Chondrocyte (in vitro differentiated cells): ENCODE results near the gene BBX. TPM values are rescaled to one million over a fixed set of nuclear protein-coding genes. Genes with fewer than 3 reads are reported as not detected.

Experiments
- DNase-seq: peaks from one replicate; pipeline ENCODE4 v3.0.0; 2021; ENCODE audit warnings: mixed read lengths, low spot score
- H3K27ac Mint-ChIP-seq: one replicate; pipeline ENCODE4 v1.8.0; 2021; ENCODE audit warnings: mild to moderate bottlenecking, moderate library complexity, mixed read lengths; ENCODE audit not compliant: unreplicated experiment
- H3K27me3 Mint-ChIP-seq: 2 replicates; pipeline ENCODE4 v1.8.0; 2021; ENCODE audit warnings: low read depth, mixed read lengths
- H3K36me3 Mint-ChIP-seq: 2 replicates; pipeline ENCODE4 v1.8.0; 2021; ENCODE audit warnings: low read depth, mixed read lengths
- H3K4me1 Mint-ChIP-seq: 2 replicates; pipeline ENCODE4 v1.8.0; 2021; ENCODE audit warnings: low read depth, mild to moderate bottlenecking, mixed read lengths
- H3K4me3 Mint-ChIP-seq: one replicate; pipeline ENCODE4 v1.8.0; 2021; ENCODE audit warnings: mild to moderate bottlenecking, moderate library complexity, mixed read lengths; ENCODE audit not compliant: unreplicated experiment
- H3K9me3 Mint-ChIP-seq: 2 replicates; pipeline ENCODE4 v1.8.0; 2021; ENCODE audit warnings: low read depth, mixed read lengths
- CTCF ChIP-seq: fragments of 200-600 bp; sonication (generic); IDR thresholded peaks from 2 replicates; pipeline ENCODE4 v1.5.0; 2021; ENCODE audit warnings: antibody characterized with exemption, mild to moderate bottlenecking, moderate library complexity
- long read RNA-seq: library from polyadenylated mRNA; stranded (forward); transcript quantifications from one replicate; pipeline ENCODE4 v2.0.0, GENCODE V29; 2021
- total RNA-seq: library from RNA; stranded (reverse); gene quantifications from 3 replicates; pipeline ENCODE4 v1.2.1, GENCODE V29; 2021

Gene BBX
- 68.4 to 82.7 TPM (median 69.6 TPM) in 3 replicates for total RNA-seq
- long read RNA-seq, full-length matches to known transcripts = 4 of 12 reads
- long read RNA-seq, partial matches to known transcripts = 2 of 12 reads
- long read RNA-seq, other reads (novel, unspliced or antisense) = 6 of 12 reads

GRCh38 chr3:107522510-107523288 lies at the start of gene BBX:
Gene BBX (plus strand): TSS chr3:107522962. CDS start chr3:107710461, 187,499 bp downstream.
- Mint-ChIP-seq H3K9me3 (no peaks in the 10 kb centered on the region), H3K4me1 (peaks cover 18% of the 10 kb centered on the region), H3K27ac (peak within 1 kb of the TSS; percentile 94), H3K36me3 (peaks cover 2% of the 10 kb centered on the region), H3K27me3 (no peaks in the 10 kb centered on the region), H3K4me3 (peak within 1 kb of the TSS; percentile 92)
- no peak for TF ChIP-seq CTCF
- peak; percentile 91 for DNase-seq

GRCh38 chr3:107476462-107476861 lies 46.3 kb upstream of the BBX start:
- H3K4me3 Mint-ChIP-seq = no peak overlapping the region

GRCh38 chr3:107487490-107487889 lies 35.3 kb upstream of the BBX start:
- H3K27me3 Mint-ChIP-seq = no peaks in the 10 kb centered on the region
- no peak overlapping the region for H3K27ac Mint-ChIP-seq
- H3K4me1 Mint-ChIP-seq = no peaks in the 10 kb centered on the region
- no peaks in the 10 kb centered on the region for H3K36me3 Mint-ChIP-seq
- TF ChIP-seq CTCF = no peak
- H3K9me3 Mint-ChIP-seq = peaks cover 2% of the 10 kb centered on the region
- H3K4me3 Mint-ChIP-seq = no peak overlapping the region
- DNase-seq = no peak

More at GRCh38 chr3:107476462-107476861, 46.3 kb upstream of the BBX start:
- no peak overlapping the region for H3K27ac Mint-ChIP-seq
- no peaks in the 10 kb centered on the region for H3K27me3 Mint-ChIP-seq
- H3K9me3 Mint-ChIP-seq = peaks cover 28% of the 10 kb centered on the region
- no peaks in the 10 kb centered on the region for H3K4me1 Mint-ChIP-seq
- H3K36me3 Mint-ChIP-seq = peaks cover 7% of the 10 kb centered on the region
- DNase-seq = no peak
- no peak for TF ChIP-seq CTCF

- no peak overlapping the region for H3K27ac Mint-ChIP-seq
- no peaks in the 10 kb centered on the region for H3K4me1 Mint-ChIP-seq
- no peak overlapping the region for H3K4me3 Mint-ChIP-seq
Observed at GRCh38 chr3:107488942-107489341, 33.8 kb upstream of the BBX start.

GRCh38 chr3:107493134-107493533 lies 29.6 kb upstream of the BBX start:
- TF ChIP-seq CTCF = no peak
- Mint-ChIP-seq H3K27ac (no peak overlapping the region), H3K4me3 (no peak overlapping the region), H3K9me3 (peaks cover 2% of the 10 kb centered on the region), H3K27me3 (no peaks in the 10 kb centered on the region), H3K4me1 (no peaks in the 10 kb centered on the region), H3K36me3 (no peaks in the 10 kb centered on the region)
- no peak for DNase-seq

More at GRCh38 chr3:107488942-107489341, 33.8 kb upstream of the BBX start:
- no peak for TF ChIP-seq CTCF
- DNase-seq = no peak
- Mint-ChIP-seq H3K36me3 (no peaks in the 10 kb centered on the region), H3K9me3 (peaks cover 2% of the 10 kb centered on the region), H3K27me3 (no peaks in the 10 kb centered on the region)
